GM19193 (cell line): ENCODE measurements around the gene PTPN14.

Source experiments
- POLR2A ChIP-seq: IDR thresholded peaks from 4 replicates; pipeline ENCODE4 v1.6.1; 2011; ENCODE audit not compliant: insufficient read depth, insufficient read length; ENCODE audit errors: extremely low read depth

Gene PTPN14

GRCh38 chr1:214464445-214465287 lies 86.7 kb downstream of the PTPN14 start:
- TF ChIP-seq POLR2A: no peak

DNA sequence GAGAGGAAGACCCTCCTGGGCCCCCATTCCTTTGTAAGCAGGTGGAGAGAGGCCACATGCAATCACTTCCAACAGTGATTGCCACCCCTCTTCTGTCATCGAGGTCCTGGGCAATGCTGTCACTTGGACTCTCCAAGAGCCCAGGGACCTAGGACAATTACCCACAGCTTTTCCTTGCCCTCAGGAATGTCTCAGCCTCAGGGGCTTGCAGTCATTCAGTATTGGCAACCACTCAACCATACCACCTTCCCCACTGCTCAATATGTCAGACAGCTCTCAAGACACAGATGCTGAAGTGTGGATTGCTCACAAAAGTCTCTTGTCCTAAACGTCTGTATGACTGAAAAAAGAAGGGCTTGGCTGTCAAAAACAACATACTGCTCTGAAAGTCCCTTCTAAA lies 87.8 kb downstream of the PTPN14 start:
- TF ChIP-seq POLR2A: no peak

DNA sequence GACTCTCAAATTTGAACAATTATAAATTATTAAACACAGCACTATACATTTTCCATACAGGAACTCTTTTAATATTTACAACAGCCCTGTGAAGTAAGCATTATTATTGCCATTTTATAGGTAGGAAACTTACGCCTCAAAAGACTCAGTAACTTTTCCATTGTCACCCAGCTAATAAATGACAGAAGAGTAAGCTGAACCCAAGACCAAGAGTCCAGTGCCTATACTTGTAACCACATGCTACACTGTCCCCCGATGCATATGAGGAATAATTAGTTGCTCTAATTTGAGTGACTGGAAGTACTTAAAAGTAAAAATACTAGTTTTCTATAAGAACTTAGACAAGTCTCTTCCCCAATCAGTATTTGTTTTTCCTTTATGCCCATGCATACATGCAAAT lies 88.5 kb downstream of the PTPN14 start:
- no peak for TF ChIP-seq POLR2A

GRCh38 chr1:214461305-214461704 lies 90.1 kb downstream of the PTPN14 start:
- no peak for TF ChIP-seq POLR2A

DNA sequence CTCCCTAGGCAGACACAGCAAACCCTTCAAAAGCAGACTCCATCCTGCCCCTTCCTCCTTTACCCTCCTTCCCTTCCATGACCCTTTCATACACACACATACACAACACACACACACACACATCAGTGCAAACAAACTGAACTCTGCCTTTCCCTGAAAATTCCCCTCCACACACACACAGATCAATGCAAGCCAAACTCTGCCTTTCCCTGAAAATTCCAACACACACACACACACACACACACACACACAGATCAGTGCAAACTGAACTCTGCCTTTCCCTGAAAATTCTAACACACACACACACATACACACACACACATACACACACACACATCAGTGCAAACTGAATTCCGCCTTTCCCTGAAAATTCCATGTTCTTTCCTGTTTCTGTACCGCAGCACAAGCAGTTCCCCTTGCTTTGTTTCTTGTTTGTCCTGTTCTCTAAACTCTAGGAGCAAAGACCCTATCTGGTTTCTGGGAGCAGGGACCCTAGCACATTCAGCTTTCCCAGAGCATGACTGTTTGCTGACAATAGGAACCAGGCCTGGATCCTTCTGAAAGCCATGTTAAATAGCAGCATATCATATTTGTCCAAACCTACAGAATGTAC lies 91.0 kb downstream of the PTPN14 start:
- TF ChIP-seq POLR2A: no peak

- TF ChIP-seq POLR2A: no peak
Measured at GRCh38 chr1:214459895-214460294, 91.5 kb downstream of the PTPN14 start.

GRCh38 chr1:214458541-214458940 lies 92.9 kb downstream of the PTPN14 start:
- TF ChIP-seq POLR2A: no peak

DNA sequence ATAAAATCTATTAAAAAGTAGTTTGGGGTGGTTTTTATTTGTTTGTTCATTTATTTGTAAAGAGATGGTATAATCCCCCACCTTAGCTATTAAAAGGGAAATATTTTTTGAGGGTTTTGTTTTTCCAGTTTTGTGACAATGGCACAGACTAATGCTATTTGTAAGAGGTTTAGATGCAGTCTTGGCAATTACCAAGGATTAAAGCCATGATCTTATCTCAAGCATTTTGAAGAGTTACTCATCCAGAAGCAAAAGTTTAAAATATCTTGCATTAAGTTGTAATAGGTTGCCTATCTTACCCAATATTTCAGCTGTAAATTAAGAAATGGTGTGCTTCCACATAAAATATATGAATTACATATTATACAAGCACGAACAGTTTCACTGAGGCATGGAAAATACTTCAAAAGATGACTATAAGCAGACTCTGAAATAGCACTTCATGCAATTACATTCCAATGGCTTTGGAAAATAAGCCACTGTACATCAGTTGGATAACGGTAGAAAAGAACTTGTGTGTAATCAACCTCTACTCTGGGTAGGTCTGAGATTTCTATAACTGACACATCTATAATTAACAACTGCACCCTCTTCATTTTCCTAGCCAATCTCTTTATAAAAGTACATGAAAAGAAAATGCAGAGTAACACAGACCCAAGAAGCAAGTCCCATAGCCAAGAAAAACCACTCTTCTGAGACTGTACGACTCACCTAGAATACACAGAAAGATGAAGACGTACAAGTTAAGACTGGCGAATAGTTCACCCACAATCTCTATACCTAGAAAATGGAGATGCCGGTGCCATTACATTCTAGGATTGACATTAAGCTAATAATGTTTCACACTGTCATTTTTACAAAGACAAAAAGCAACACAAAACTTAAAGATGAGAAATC lies 95.2 kb downstream of the PTPN14 start:
- no peak for TF ChIP-seq POLR2A

GRCh38 chr1:214455479-214455878 lies 95.9 kb downstream of the PTPN14 start:
- TF ChIP-seq POLR2A: no peak

- no peak for TF ChIP-seq POLR2A
Measured at GRCh38 chr1:214454569-214455396, 96.6 kb downstream of the PTPN14 start.

DNA sequence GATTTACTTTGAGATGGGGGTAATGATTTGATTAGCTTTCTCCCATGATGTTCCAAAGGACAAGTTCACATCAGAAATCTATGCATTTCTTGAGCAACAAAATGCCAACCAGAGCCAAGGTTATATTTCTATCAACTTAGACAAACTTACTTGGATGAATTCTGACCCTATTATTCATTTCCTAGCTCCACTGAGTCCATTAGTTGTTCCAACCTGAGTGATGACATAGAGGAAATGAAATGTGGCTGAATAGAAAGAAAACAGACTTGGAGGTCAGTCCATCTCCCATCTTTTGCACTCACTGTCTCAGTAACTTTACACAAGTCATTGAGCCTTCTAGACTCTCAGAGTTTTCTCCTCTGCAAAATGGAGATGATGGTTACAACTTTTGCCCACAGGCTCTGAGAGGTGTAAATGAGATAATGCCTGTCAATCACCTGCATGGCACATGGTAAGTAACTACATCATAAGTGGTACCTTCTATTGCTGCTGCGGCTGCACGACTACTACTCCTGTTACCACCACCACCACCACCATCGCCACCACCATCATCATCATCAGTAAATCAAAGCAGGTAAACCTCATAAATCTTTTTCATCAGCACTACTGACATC lies 98.2 kb downstream of the PTPN14 start:
- no peak for TF ChIP-seq POLR2A

DNA sequence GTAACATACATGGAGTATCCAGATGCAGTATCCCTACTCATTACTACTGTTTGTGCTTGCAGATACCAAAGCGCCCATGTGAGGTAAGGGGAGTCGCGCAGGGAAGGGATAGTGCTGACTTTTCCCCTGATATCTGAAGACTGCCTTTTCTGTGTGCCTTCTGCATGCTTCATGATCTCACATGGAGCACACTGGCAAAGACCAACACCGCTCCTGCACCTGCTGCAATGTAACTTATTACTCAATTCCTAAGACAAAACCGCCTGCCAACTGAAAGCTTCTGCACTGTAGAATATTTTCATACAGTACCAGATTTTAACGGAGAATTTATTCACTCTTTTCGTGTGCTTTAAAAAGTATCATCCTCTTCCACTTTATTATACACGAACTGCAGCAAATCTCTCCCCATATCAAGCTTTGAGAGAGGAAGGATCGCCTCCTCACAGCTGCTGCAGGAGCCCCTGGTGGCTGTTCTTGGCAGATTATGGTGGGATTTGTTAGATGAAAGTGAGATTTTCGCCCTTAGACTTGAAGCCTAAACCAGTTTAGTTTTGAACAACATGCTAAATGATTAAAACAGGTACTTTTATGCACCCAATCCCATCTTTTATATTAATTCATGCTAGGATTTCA lies 99.1 kb downstream of the PTPN14 start:
- no peak for TF ChIP-seq POLR2A

GRCh38 chr1:214451596-214451995 lies 99.8 kb downstream of the PTPN14 start:
- TF ChIP-seq POLR2A: no peak

GRCh38 chr1:214449371-214449770 lies 102.0 kb downstream of the PTPN14 start:
- no peak for TF ChIP-seq POLR2A
